Trophoblast cell (in vitro differentiated cells and primary cell): ENCODE data around the gene MFSD11.
A peak's percentile ranks its signal among the peaks of the same experiment; 100 is the strongest.

ENCODE experiments used
- DNase-seq, 2 donors: peaks; one replicate each; pipeline ENCODE4 v3.0.0-alpha.2; 2016
- H2AFZ ChIP-seq: 2 replicates; pipeline ENCODE4 v1.6.1; 2013; ENCODE audit warnings: low read length, moderate library complexity, mild to moderate bottlenecking; ENCODE audit not compliant: insufficient read depth, poor library complexity
- H2AK5ac ChIP-seq: 2 replicates; pipeline ENCODE4 v1.6.1; 2013; ENCODE audit warnings: mild to moderate bottlenecking, low read length
- H2BK120ac ChIP-seq: 2 replicates; pipeline ENCODE4 v1.6.1; 2013; ENCODE audit warnings: low read length, mild to moderate bottlenecking, moderate library complexity; ENCODE audit not compliant: insufficient read depth, poor library complexity
- H2BK12ac ChIP-seq: 2 replicates; pipeline ENCODE4 v1.6.1; 2013; ENCODE audit warnings: mild to moderate bottlenecking, low read length, moderate library complexity
- H2BK5ac ChIP-seq: 2 replicates; pipeline ENCODE4 v1.6.1; 2013; ENCODE audit warnings: low read length, low read depth, moderate library complexity, mild to moderate bottlenecking; ENCODE audit not compliant: poor library complexity
- H3K14ac ChIP-seq: 2 replicates; pipeline ENCODE4 v1.6.1; 2013; ENCODE audit warnings: mild to moderate bottlenecking, low read length
- H3K18ac ChIP-seq: 2 replicates; pipeline ENCODE4 v1.6.1; 2013; ENCODE audit warnings: mild to moderate bottlenecking, low read length
- H3K23ac ChIP-seq: 2 replicates; pipeline ENCODE4 v1.6.1; 2013; ENCODE audit warnings: low read length
- H3K27ac ChIP-seq: 2 replicates; pipeline ENCODE4 v1.5.1; 2013; ENCODE audit warnings: low read depth, mild to moderate bottlenecking, inconsistent platforms, low read length, moderate library complexity
- H3K27me3 ChIP-seq: 2 replicates; pipeline ENCODE4 v1.6.1; 2013; ENCODE audit warnings: inconsistent platforms, mild to moderate bottlenecking, low read length, moderate library complexity; ENCODE audit not compliant: insufficient read depth
- H3K36me3 ChIP-seq, 2 experiments: 1 replicate in 1 of 2; 2 replicates in 1 of 2; pipeline ENCODE4 v1.6.1; 2013; ENCODE audit warnings: low read length in 2 of 2, mild to moderate bottlenecking in 2 of 2, moderate library complexity in 1 of 2; ENCODE audit not compliant: insufficient read depth in 2 of 2, control insufficient read depth in 1 of 2
- H3K4ac ChIP-seq: 2 replicates; pipeline ENCODE4 v1.6.1; 2013; ENCODE audit warnings: low read depth, mild to moderate bottlenecking, low read length, moderate library complexity
- H3K4me1 ChIP-seq, 2 experiments: 1 replicate in 1 of 2; 2 replicates in 1 of 2; pipeline ENCODE4 v1.6.1; 2013; ENCODE audit warnings: low read length in 2 of 2, mild to moderate bottlenecking in 2 of 2, moderate library complexity in 1 of 2; ENCODE audit not compliant: insufficient read depth in 2 of 2, control insufficient read depth in 1 of 2
- H3K4me2 ChIP-seq: 2 replicates; pipeline ENCODE4 v1.6.1; 2013; ENCODE audit warnings: inconsistent platforms, mild to moderate bottlenecking, low read length, moderate library complexity
- H3K4me3 ChIP-seq: 2 replicates; pipeline ENCODE4 v1.5.1; 2013; ENCODE audit warnings: mild to moderate bottlenecking, low read depth, low read length, inconsistent platforms
- H3K79me1 ChIP-seq: one replicate; pipeline ENCODE4 v1.6.1; 2013; ENCODE audit warnings: low read length
- H3K79me2 ChIP-seq: 2 replicates; pipeline ENCODE4 v1.6.1; 2013; ENCODE audit warnings: low read length, mild to moderate bottlenecking; ENCODE audit not compliant: control insufficient read depth, insufficient read depth, poor library complexity
- H3K9ac ChIP-seq: 2 replicates; pipeline ENCODE4 v1.6.1; 2013; ENCODE audit warnings: mild to moderate bottlenecking, low read length
- H3K9me3 ChIP-seq: 2 replicates; pipeline ENCODE4 v1.6.1; 2013; ENCODE audit warnings: low read depth, mild to moderate bottlenecking, control low read depth, inconsistent platforms, low read length; ENCODE audit not compliant: insufficient read depth
- H4K12ac ChIP-seq: 2 replicates; pipeline ENCODE4 v1.6.1; 2013; ENCODE audit warnings: low read depth, mild to moderate bottlenecking, low read length, moderate library complexity
- H4K8ac ChIP-seq: 2 replicates; pipeline ENCODE4 v1.6.1; 2013; ENCODE audit warnings: low read depth, mild to moderate bottlenecking, low read length, moderate library complexity
- H4K91ac ChIP-seq: one replicate; pipeline ENCODE4 v1.6.1; 2013; ENCODE audit warnings: low read depth, mild to moderate bottlenecking, low read length, moderate library complexity
- WGBS: extraction: QIAGEN DNeasy Blood & Tissue Kit; methylation state at CpG from one replicate; pipeline ENCODE4 v1.1.7; 2013; ENCODE audit warnings: missing lambda C conversion rate; ENCODE audit not compliant: insufficient read length, insufficient coverage; ENCODE audit errors: extremely low coverage; 5-methylcytosine and 5-hydroxymethylcytosine counted together

The MFSD11 gene

DNA sequence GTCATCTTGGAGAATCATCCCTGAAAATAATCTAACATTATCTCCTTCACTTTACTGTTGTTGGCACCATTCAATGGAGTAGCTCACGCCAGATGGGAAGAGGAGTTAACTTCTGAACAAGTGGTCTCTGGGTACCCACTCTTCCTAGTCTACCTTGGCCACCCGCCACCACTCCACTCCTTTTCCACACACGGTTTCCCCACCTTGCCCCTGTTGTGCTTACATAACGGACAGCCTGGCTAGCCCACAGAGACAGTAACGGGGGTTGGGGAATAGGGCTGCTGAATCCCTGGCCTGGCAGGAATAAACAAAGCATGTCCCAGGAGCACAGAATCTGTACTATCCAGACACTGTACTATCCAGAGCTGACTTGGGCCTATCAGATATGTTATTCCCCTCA, 23.6 kb upstream of the MFSD11 start:
- whole genome bisulfite sequencing, result no CpG with 5 or more reads among the region's 5 CpGs
- Histone ChIP-seq H3K23ac (no peak overlapping the region), H2AFZ (no peak overlapping the region)

DNA sequence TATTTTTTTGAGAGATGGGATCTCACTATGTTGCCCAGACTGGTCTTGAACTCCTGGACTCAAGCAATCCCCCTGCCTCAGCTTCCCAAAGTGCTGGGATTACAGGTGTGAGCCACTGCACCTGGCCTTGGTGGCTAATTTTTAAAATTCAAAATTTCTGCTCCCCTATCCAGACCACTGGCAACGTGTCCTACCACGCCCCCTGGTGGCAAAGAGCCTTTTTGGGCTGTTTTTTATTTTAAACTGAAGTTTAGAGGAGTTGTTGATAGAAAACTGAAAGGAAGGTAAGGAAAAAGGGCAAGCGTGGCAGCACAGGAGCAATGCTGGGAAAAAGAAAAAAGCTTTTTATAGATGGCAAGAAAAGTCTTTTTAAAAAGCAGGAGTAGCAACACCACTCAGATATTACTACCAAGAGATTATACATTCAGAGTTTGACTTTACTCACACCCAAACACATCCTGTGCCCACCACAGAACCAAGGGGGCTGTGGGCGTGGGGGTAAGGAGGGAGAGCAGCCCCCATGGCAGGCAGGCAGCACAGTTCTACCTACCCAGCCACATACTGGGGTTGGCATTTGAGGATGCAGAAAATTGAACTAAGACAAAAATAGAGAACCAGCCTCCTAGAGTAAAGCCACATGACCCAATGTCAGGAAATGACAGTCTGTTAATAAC, 23.0 kb upstream of the MFSD11 start:
- Histone ChIP-seq H3K4me1 (peaks cover 6% of the 10 kb centered on the region in 2 experiments), H2AK5ac (no peak overlapping the region), H2BK120ac (no peak overlapping the region), H3K14ac (no peak overlapping the region), H3K18ac (no peak overlapping the region), H3K9ac (no peak overlapping the region), H4K91ac (no peak overlapping the region), H3K23ac (no peak overlapping the region), H3K4me2 (no peak overlapping the region), H2AFZ (no peak overlapping the region), H3K79me2 (peaks cover 4% of the 10 kb centered on the region), H3K4me3 (no peak overlapping the region), H3K4ac (no peak overlapping the region), H2BK12ac (no peak overlapping the region), H2BK5ac (no peak overlapping the region), H3K9me3 (no peaks in the 10 kb centered on the region), H3K27ac (no peak overlapping the region), H4K12ac (no peak overlapping the region), H4K8ac (no peak overlapping the region), H3K36me3 (peaks cover 33 to 44% of the 10 kb centered on the region in 2 experiments), H3K79me1 (peaks cover 5% of the 10 kb centered on the region), H3K27me3 (no peaks in the 10 kb centered on the region)
- no CpG with 5 or more reads among the region's 4 CpGs for WGBS
- peak; percentile 63 to 91 for DNase-seq

More for the DNA sequence above, 23.6 kb upstream of the MFSD11 start:
- peaks cover 28 to 38% of the 10 kb centered on the region in 2 experiments for H3K36me3 ChIP-seq
- no peak overlapping the region for H3K4me3 ChIP-seq
- DNase-seq, result no peak
- H2BK120ac ChIP-seq, result no peak overlapping the region
- H4K8ac ChIP-seq, result no peak overlapping the region
- no peak overlapping the region for H4K12ac ChIP-seq
- H3K4ac ChIP-seq, result no peak overlapping the region
- peaks cover 10% of the 10 kb centered on the region for H3K79me1 ChIP-seq
- no peak overlapping the region for H3K27ac ChIP-seq
- H3K79me2 ChIP-seq, result peaks cover 6% of the 10 kb centered on the region
- H2BK5ac ChIP-seq, result no peak overlapping the region
- H3K18ac ChIP-seq, result no peak overlapping the region
- no peaks in the 10 kb centered on the region for H3K27me3 ChIP-seq
- H2BK12ac ChIP-seq, result no peak overlapping the region
- H3K4me1 ChIP-seq, result peaks cover 12% of the 10 kb centered on the region in 2 experiments
- H3K14ac ChIP-seq, result no peak overlapping the region
- H3K4me2 ChIP-seq, result no peak overlapping the region
- H4K91ac ChIP-seq, result no peak overlapping the region
- no peaks in the 10 kb centered on the region for H3K9me3 ChIP-seq
- no peak overlapping the region for H2AK5ac ChIP-seq
- H3K9ac ChIP-seq, result no peak overlapping the region

DNA sequence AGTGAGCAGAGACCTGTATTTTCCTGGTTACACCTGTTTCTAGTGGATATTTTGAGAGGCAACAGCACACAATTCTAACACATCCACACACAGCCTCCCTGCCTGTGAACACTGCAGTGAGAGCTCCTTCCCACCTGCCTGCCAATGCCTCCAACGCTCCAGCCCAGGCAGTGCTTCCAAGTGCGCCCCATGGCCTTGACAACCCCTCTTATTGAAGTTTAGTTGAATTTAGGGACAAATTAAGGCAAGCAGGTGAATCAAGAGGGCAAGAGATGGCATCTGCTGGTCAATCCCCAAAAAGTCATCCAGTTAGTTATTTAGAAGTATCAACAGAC, 22.5 kb upstream of the MFSD11 start:
- no peak overlapping the region for H3K4ac ChIP-seq
- no peak overlapping the region for H4K91ac ChIP-seq
- no peak overlapping the region for H3K4me2 ChIP-seq
- no peaks in the 10 kb centered on the region for H3K79me2 ChIP-seq
- WGBS, result no CpG with 5 or more reads among the region's 2 CpGs
- peaks cover 38 to 49% of the 10 kb centered on the region in 2 experiments for H3K36me3 ChIP-seq
- no peak for DNase-seq
- no peak overlapping the region for H3K18ac ChIP-seq
- H4K12ac ChIP-seq, result no peak overlapping the region
- no peak overlapping the region for H2AFZ ChIP-seq
- peaks cover under 1% of the 10 kb centered on the region for H3K79me1 ChIP-seq
- H3K14ac ChIP-seq, result no peak overlapping the region
- H3K4me1 ChIP-seq, result peaks cover 2 to 6% of the 10 kb centered on the region in 2 experiments
- H2BK120ac ChIP-seq, result no peak overlapping the region
- H2AK5ac ChIP-seq, result no peak overlapping the region
- H3K9me3 ChIP-seq, result no peaks in the 10 kb centered on the region
- H3K27ac ChIP-seq, result no peak overlapping the region
- no peak overlapping the region for H4K8ac ChIP-seq
- H2BK12ac ChIP-seq, result no peak overlapping the region
- H3K23ac ChIP-seq, result no peak overlapping the region
- H3K9ac ChIP-seq, result no peak overlapping the region
- no peak overlapping the region for H2BK5ac ChIP-seq
- H3K27me3 ChIP-seq, result no peaks in the 10 kb centered on the region
- H3K4me3 ChIP-seq, result no peak overlapping the region

DNA sequence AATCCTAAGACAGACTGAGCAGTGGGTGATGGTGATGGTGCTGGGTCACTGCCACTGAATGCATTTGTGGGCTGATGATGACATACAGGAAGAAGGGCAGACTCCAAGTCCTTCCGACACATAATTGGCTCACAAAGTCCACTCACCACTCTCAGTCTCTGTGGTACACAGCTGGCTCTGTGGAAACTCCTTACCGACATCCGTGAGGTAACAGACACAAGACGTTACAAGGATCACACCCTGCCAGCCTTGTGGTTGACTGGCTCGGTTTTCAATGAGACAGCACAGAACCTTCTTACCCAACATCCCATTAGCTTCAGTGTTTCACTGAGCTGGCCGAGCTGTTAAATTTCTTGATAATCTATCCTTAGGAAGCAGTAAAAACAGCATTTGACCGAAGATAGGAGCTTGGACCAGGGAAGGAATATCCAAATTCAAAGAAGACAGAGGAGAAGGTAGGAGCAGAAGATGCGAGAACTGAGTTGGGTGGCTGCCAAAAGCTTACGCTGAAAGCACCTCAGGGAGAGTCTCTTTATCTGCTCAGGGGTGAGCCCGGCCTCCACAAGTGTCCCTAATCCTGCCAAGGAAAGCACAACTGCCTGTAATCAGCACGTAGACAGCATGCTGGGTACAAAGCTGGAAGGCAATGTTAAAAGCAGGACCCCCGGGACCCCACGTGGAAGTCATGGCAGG, 21.6 kb upstream of the MFSD11 start:
- H3K4me2 ChIP-seq, result no peak overlapping the region
- peaks cover 43 to 56% of the 10 kb centered on the region in 2 experiments for H3K36me3 ChIP-seq
- no peak overlapping the region for H2AK5ac ChIP-seq
- H3K79me1 ChIP-seq, result no peaks in the 10 kb centered on the region
- H2AFZ ChIP-seq, result no peak overlapping the region
- H3K18ac ChIP-seq, result no peak overlapping the region
- H3K79me2 ChIP-seq, result no peaks in the 10 kb centered on the region
- H2BK5ac ChIP-seq, result no peak overlapping the region
- H3K23ac ChIP-seq, result no peak overlapping the region
- no peak overlapping the region for H4K91ac ChIP-seq
- peaks cover 0 to 2% of the 10 kb centered on the region in 2 experiments for H3K4me1 ChIP-seq
- H3K4ac ChIP-seq, result no peak overlapping the region
- H3K4me3 ChIP-seq, result peak overlapping the region; percentile 30
- no peak overlapping the region for H3K27ac ChIP-seq
- no peak overlapping the region for H4K8ac ChIP-seq
- no peak overlapping the region for H2BK120ac ChIP-seq
- no peak overlapping the region for H3K9ac ChIP-seq
- peak; percentile 45 to 51 for DNase-seq
- no peaks in the 10 kb centered on the region for H3K27me3 ChIP-seq
- no peak overlapping the region for H2BK12ac ChIP-seq
- no peaks in the 10 kb centered on the region for H3K9me3 ChIP-seq
- no peak overlapping the region for H4K12ac ChIP-seq
- H3K14ac ChIP-seq, result no peak overlapping the region
- WGBS, result no CpG with 5 or more reads among the region's 13 CpGs
